RWPE1 (cell line): ENCODE measurements around the gene VAMP1.

ENCODE experiments used
- CTCF ChIA-PET: fragments of 350-600 bp; sonication (Branson Sonifier 250); formaldehyde crosslinking; extraction: SDS; loops from one replicate; lab custom pipeline; 2021; lab: Yijun Ruan, JAX
- POLR2A ChIA-PET: fragments of 400-600 bp; formaldehyde crosslinking; extraction: SDS; loops from one replicate; lab custom pipeline; 2020; ENCODE audit warnings: antibody characterized with exemption; ENCODE audit not compliant: low non-redundant PET; lab: Yijun Ruan, JAX
- DNase-seq: peaks from one replicate; pipeline ENCODE4 v3.0.0; 2012; ENCODE audit warnings: low spot score
- H3K27ac ChIP-seq: fragments of 450-650 bp; 2 replicates; pipeline ENCODE4 v1.5.1; 2017
- TF ChIP-seq, protein P1 (sequence below): fragments of 450-650 bp; conservative IDR thresholded peaks from 2 replicates; pipeline ENCODE4 v1.5.1; 2017; ENCODE audit warnings: low read depth, mild to moderate bottlenecking

Gene VAMP1

DNA sequence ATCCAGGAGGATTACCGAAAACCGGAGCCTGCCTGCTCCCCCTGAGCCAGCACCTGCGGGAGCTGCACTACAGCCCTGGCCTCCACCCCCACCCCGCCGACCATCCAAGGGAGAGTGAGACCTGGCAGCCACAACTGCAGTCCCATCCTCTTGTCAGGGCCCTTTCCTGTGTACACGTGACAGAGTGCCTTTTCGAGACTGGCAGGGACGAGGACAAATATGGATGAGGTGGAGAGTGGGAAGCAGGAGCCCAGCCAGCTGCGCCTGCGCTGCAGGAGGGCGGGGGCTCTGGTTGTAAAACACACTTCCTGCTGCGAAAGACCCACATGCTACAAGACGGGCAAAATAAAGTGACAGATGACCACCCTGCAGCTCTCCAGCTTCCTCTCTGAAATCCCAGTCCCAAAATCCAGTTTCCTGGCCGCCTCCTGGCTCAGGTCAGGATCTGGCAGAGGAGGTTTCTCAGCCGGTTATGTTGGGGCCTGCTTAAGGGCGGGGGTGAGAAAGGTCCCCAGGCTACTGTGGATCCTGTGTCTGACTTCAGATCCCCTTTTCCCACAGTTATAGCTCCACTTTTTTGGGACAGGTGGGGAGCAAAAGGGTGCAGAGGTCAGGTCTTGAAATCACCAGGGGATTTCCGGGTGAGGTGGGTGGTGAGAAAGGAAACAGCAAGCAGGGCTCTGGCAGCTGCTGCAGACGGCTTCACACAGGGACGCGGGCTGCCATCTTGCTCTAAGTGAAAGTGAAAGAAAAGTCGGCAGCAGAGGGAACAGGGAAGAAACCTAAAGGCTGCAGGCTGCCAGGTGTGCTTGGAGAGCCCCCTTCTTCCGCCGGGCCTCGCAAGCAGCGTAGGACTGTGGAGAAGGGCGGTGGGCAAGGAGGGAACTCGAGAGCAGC is 18.9 kb downstream of the VAMP1 start, which contains the start of gene TAPBPL:
Gene TAPBPL, plus strand, starts transcription at position 695 of the 897 bp plus-strand sequence. CDS start 207 bp downstream, outside the sequence.
- DNase-seq, result peak; percentile 66
- TF ChIP-seq, protein P1, sequence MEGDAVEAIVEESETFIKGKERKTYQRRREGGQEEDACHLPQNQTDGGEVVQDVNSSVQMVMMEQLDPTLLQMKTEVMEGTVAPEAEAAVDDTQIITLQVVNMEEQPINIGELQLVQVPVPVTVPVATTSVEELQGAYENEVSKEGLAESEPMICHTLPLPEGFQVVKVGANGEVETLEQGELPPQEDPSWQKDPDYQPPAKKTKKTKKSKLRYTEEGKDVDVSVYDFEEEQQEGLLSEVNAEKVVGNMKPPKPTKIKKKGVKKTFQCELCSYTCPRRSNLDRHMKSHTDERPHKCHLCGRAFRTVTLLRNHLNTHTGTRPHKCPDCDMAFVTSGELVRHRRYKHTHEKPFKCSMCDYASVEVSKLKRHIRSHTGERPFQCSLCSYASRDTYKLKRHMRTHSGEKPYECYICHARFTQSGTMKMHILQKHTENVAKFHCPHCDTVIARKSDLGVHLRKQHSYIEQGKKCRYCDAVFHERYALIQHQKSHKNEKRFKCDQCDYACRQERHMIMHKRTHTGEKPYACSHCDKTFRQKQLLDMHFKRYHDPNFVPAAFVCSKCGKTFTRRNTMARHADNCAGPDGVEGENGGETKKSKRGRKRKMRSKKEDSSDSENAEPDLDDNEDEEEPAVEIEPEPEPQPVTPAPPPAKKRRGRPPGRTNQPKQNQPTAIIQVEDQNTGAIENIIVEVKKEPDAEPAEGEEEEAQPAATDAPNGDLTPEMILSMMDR, result no peak
- peak within 1 kb of the TSS; percentile 90 for H3K27ac ChIP-seq
- CTCF ChIA-PET, result interaction anchor here (0.6 to 1.2 kb wide), 5 partner anchors 11 to 86 kb away, joined by 3 to 4 read pairs (median 3); no protein-coding TSS in a partner anchor
- POLR2A ChIA-PET, result interaction anchor here (0.5 to 0.7 kb wide), 4 partner anchors 62 to 249 kb away, joined by 4 to 11 read pairs (median 5); no protein-coding TSS in a partner anchor

DNA sequence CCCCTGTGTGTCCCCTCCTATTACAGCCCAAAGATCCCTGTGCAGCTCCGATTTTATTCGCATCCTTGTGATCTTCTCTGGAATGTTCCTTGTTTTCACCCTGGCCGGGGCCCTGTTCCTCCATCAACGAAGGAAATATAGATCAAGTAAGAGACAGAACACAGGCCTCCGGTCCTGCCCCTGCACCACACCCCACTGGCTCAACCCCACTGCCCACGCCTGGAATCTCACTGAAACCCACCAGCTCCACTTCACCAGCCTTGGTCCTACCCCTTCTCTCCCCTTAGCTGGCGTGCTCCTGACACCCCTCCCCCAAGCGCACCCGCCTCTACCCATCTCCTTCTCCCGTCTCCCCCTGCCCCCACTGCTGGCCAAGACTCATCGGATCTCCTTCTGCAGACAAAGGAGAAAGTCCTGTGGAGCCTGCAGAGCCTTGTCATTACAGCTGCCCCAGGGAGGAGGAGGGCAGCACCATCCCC is 19.6 kb downstream of the VAMP1 start:
- no peak for DNase-seq
- peak overlapping the region; percentile 90 for H3K27ac ChIP-seq
- TF ChIP-seq, protein P1, result no peak
- CTCF ChIA-PET, result interaction anchor here (0.6 to 1.4 kb wide), 3 partner anchors 12 to 31 kb away, joined by 3 read pairs; no protein-coding TSS in a partner anchor
- POLR2A ChIA-PET, result no interaction called here

DNA sequence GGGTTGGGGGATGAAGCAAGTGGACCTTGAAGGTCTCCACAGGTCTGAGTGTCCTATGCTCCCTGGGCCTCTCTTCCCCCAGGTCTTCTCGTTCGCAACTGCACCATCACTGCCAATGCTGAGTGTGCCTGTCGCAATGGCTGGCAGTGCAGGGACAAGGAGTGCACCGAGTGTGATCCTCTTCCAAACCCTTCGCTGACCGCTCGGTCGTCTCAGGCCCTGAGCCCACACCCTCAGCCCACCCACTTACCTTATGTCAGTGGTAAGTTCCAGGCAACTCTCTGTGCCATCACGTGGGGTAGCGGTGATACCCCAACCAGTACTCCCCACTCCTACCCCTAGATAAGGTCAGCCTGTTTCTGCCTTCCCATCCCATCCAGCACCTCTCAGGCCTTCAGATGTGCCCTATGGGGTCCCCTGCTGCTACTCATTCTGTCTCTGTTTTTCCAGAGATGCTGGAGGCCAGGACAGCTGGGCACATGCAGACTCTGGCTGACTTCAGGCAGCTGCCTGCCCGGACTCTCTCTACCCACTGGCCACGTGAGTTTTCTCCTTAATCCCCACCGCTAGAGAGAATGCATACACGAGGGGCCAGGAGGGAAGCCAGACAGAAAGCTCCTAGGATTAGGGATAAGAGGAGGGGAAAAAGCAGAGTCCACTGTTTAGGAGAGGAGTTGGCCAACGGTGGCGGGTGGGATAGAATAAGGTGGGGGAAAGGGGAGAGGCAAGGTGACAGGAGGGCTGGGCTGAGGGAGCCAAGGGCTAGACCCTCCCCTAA is 20.2 kb downstream of the VAMP1 start:
- no peak for DNase-seq
- peak overlapping the region; percentile 90 for H3K27ac ChIP-seq
- TF ChIP-seq, protein P1, result no peak
- POLR2A ChIA-PET, result no interaction called here
- CTCF ChIA-PET, result interaction anchor here (0.6 to 1.4 kb wide), 3 partner anchors 15 to 103 kb away, joined by 3 read pairs; no protein-coding TSS in a partner anchor

DNA sequence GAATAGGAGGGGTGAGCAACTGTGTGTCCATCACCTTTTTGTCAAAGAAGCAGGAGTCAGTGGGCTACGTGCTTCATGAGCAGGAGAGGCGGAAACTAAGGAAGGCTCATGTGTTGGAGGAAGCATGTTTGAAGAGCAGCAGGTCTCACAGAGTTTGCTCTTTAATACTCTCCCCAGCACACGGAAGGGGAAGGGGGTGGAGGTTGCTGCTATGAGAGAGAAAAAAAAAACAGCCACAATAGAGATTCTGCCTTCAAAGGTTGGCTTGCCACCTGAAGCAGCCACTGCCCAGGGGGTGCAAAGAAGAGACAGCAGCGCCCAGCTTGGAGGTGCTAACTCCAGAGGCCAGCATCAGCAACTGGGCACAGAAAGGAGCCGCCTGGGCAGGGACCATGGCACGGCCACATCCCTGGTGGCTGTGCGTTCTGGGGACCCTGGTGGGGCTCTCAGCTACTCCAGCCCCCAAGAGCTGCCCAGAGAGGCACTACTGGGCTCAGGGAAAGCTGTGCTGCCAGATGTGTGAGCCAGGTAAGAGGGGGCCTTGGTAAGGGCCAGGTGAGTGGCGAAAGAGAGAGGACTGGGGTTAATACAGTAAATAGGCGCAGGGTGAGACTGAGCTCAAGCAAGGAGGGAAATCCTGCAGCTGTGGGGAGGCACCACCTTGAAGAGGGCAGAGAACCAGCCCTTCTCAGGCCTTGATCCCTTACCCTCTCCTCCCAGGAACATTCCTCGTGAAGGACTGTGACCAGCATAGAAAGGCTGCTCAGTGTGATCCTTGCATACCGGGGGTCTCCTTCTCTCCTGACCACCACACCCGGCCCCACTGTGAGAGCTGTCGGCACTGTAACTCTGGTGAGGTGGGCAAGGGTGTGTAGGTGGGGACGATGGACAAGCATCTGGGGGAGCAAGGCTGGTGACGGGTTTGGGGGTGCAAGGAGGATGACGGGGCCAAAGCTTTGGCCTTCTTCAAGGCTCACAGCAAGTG is 25.5 kb downstream of the VAMP1 start, which contains the start of gene CD27:
Gene CD27, plus strand, starts transcription at position 252 of the 985 bp plus-strand sequence. Its CDS starts 141 bp downstream, at position 393.
- no peak within 1 kb of the TSS for H3K27ac ChIP-seq
- POLR2A ChIA-PET, result no interaction called here
- TF ChIP-seq, protein P1, result no peak
- CTCF ChIA-PET, result interaction anchor here (0.5 kb wide), 1 partner anchor 278 kb away, joined by 6 read pairs; no protein-coding TSS in a partner anchor
- no peak for DNase-seq

DNA sequence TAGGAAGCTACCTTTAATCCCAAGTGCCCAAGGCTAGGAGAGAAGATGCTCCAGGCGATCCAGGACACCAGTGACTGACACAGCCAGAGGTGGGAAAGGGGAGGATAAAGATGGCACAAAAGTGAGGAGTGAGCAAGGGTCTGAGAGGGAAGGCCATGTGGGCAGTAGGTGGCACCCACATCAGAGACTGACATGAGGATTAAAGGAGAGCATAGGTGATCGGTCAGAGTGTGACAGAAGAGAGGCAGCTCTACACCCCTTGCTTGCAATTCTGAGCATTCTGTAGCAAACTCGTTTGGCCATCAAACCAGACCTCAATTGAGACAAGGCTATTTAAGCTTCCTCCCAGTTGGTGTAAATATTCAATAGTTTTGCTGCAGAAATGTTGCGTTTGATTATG is 26.4 kb downstream of the VAMP1 start:
- CTCF ChIA-PET, result no interaction called here
- H3K27ac ChIP-seq, result no peak overlapping the region
- POLR2A ChIA-PET, result no interaction called here
- no peak for DNase-seq
- TF ChIP-seq, protein P1, result no peak
